IPS-11a (cell line): ENCODE data around the gene SFXN3.
A peak's percentile ranks its signal among the peaks of the same experiment; 100 is the strongest.

ENCODE experiments used
- H3K4me3 ChIP-seq: one replicate; pipeline ENCODE4 v1.5.1; 2013; ENCODE audit warnings: low read depth, low read length, control low read depth

Gene SFXN3

DNA sequence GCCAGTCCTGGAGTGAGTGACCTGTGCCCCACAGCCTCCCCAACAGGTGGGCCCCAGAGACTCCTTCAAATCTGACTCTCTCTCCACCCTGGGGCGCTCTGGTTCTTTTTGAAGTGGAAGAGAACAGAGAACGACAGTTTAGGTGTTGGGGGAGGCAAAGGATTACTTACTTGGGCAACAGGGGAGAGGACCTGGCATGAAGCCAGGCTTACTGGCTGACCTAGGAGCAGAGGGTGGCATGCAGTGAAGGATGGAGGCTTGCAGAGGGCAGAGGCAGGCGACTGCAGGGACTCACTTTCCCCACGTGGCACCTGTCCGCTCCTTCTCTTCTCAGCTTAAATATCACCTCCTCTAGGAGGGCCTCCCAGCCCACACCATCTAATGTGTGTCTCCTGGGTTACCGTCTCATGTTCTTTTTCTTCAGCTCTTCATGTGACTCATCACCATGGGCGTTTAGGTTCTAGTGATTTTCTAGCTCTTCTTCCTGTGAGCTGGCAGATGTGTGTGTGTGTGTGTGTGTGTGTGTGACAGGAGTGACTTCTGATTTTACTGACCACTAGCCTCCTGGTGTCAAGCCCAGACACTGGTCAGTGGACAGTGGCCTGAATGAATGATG, 16.0 kb upstream of the SFXN3 start:
- H3K4me3 ChIP-seq: no peak overlapping the region

DNA sequence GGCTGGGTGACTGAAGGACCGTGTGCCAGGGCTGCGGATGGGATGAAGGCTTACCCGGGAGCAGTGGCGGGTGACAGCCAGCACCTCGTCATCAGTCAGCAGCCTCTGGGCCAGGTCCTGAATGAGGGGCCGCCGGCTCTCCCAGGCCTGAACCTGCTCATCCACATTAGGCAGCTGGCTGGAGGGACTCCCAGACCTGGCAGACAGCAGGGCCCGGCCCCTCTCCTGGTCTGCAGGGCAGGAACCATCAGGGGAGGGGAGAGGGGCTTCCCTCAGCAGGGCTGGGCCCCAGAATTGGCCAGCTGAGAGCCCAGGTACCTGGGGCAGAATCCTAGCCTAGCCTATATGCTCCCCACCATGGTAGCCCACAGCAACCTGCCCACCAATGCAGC, 15.5 kb upstream of the SFXN3 start:
- H3K4me3 ChIP-seq: no peak overlapping the region

DNA sequence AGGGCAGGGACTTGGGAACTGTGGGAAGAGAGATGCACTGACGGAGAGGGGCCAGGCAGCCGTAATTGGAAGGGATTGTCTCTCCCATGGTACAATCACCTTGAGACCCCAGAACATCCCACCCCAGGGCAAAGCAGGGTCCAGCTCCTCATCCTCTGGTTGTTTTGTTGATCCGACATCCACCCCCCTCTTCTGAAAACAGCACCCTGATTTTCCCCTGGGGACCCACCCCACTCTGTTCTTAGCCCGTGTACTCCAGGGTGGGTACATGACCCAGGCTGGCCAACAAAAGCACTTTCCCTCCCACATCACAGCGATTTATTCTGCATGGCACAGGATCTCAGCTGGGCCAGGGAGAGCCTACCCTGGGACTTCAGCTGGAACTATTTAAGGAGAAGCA, 14.2 kb upstream of the SFXN3 start:
- no peak overlapping the region for H3K4me3 ChIP-seq

DNA sequence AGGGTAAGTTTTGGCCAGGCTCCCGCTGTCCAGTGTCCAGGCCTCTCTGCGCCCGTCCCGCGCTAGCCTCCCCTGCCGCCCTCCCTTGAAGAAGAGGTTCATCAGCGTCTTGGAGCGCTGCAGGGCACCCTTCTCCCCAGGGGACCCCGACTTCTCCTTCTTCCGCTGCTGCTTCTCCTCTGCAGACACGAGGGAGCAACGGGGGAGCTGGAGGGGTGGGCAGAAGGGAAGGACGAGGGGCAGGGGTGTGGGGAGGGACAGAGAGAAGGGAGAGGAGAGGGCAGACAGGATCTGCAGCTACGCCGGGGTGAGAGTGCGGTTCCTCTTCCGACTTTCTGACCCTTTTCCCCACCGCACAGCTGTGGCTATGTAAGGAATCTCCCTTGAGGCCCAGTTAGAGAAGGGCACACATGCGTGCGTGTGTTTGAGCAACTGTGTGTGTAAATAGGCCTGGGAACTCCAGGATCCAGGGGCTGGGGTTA, 12.9 kb upstream of the SFXN3 start:
- H3K4me3 ChIP-seq: peak overlapping the region; percentile 20

DNA sequence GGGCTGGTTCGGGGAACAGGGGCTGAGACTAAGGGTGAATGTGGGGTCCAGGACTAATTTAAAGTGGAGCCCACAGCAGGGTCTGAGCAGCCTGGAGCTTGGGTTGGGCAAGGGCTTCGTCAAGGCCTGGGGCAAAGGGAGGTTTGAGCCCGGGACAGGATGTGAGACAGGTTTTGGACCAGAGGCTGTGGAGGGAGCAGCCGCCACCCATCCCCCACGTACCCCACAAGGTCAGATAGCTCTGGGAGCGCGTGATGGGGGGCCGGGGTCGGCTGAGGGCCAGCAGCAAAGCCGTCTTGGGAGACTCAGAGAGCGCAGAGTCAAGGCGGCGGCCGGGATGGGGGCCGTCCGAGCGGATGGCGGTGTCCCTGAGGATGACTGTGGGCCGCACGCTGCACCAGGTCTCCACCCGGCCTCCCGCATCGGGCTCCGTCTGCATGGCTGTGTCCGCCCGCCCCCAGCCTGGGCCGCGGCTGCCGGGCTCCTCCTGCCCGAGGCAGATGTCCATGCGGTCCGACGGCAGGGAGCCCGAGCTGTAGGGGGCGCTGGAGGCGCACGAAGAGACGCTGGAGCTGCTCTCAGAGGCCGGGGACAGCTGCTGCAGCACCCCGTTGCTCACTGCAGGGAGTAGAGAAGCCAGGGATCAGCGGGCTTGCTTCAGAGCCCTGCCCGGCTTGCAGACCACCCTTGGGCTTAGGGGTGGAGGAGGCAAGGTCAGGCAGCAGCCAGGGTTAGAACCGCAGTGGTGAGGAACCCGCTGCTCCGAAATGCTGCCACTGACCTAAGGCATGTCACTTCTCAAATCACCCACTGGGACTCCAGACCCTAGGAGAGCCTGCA, 12.2 kb upstream of the SFXN3 start:
- peak overlapping the region; percentile 20 for H3K4me3 ChIP-seq

DNA sequence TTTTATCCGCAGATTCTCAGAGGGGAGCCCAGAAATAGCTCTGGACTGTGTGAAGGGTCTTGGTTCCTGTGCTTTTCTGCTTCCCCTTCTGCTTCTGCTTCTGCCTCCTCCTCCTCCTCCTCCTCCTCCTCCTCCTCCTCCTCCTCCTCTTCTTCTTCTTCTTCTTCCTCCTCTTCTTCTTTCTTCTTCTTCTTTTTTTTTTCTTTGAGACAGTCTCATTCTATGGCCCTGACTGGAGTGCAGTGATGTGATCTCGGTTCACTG, 11.7 kb upstream of the SFXN3 start:
- no peak overlapping the region for H3K4me3 ChIP-seq

DNA sequence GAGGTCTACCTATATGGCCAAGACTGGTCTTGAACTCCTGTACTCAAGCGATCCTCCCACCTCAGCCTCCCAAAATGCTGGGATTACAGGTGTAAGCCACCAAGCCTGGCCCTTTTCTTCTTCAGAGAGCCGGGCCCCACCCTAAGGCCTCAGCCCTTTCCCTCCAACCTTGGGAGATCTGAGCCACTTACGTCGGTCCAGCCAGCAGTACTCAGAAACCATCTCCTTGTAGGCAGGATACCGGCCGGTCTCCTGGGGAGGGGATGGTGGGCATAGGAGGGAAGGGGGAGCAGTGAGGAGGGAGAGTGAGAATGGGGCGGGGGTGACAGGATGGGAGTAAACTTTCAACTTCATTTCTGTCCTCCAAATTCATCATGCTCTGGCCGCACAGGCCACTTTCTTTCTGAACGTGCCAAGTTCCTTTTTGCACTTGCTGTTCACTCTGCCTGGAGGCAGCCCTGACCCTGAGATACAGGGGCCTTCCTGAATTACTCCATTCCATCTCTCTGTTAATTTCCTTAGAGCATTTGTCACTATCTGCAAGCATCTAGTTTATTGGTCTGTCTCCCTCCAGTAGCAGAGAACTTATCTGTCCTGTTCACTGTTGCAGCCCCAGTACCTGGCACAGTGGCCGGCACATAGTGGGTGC, 10.5 kb upstream of the SFXN3 start:
- H3K4me3 ChIP-seq: no peak overlapping the region

DNA sequence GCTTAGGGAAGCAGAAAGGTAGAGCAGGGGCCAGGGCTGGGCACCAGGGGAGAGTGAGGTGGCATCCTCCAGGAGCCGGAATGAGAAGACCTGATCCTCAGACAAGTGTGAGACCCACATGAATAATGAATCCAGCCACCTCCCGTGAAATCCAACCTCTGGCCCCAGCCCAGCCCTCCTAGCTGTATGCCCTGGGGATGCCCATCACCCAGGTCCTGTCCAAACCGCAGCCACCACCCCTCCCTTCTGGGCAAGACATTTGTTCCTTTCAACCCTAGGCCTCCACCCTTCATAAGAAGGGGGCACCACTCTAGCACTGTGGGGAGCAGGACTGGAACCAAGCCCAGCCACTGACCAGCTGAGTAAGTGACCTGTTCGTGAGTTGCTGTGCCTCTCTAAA, 9.8 kb upstream of the SFXN3 start:
- no peak overlapping the region for H3K4me3 ChIP-seq

DNA sequence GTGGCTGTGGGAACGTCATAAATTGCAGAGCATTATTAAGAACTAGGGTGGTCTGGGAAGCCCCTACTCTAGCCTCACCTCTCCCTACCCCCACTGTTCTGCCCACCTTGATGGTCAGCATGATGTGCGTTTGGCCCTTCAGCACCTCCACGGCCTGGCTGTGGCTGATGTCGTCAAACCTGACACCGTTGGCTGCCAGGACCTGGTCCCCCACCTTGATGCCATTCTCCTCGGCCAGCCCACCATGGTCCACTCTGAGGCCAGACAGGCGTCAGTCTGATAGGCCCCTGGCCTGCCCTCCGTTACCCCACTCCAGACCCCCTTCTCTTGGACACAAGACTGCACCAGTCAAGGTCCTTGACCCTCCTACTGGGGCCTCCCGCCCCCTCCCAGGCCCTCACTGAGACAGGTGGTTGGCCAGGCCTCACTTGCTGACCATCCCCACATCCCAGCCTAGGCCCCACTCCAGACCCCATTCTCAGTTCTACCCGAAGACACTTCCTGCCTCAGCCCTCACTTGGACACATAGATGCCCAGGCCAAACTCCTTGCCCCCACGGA, 9.3 kb upstream of the SFXN3 start:
- H3K4me3 ChIP-seq: no peak overlapping the region

DNA sequence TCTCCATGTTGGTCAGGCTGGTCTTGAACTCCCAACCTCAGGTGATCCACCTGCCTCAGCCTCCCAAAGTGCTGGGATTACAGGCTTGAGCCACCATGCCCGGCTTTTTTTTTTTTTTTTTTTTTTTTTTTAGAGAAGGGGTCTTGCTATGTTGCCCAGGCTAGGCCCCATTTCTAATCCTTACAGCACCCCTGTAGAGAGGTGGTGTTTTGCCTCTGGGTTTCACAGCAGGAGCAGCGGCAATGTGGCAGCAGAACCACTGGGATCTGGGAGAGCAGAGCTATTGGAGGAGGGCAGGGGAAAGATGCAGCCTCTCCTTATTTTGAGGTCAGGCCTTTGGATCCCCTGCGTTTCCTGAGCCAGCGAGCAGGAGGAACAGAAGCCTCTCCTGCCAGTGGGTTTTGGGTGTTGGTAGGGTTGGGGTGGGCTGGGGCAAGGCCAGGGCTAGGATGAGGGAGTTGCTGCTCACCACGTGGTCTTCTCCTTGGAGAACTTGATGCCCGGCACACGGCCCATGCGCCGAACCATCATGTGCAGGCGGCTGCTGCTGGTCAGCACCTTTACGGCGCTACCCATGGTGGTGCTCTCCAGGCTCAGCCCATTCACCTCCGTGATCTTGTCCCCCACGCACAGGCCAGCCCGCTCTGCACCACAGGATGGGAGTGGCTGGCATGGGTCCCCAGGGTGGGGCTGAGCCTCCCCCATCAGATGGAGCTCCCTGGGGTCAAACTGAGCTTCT, 7.9 kb upstream of the SFXN3 start:
- H3K4me3 ChIP-seq: no peak overlapping the region

DNA sequence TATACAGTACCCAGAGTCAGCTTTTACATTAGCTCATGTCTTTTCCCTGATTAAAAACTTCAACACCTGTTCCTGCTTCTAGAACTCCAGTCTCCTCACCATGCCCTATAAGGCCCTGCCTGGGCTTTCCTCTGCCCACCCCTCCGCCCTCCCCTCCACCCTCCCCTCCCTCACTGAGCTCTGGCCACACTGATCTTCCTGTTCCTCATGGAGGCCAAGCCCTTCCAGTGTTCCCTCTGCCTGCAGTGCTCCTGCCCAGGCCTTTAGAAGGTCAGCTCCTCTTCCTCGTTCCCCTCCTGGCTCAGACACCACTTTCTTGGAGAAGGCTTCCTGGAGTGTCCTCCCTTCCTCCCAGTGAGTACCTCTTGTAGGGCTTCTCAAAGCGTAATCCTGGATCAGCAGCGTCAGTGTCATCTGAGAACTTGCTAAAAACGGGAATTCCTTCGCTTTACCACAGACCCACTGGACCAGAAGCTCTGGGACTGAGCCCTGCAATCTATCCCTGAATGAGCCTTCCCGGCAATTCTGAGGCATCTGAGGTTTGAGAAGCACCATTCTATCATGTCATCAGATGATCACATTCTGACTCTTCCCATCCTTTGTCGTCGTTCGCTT, 3.8 kb upstream of the SFXN3 start:
- no peak overlapping the region for H3K4me3 ChIP-seq

DNA sequence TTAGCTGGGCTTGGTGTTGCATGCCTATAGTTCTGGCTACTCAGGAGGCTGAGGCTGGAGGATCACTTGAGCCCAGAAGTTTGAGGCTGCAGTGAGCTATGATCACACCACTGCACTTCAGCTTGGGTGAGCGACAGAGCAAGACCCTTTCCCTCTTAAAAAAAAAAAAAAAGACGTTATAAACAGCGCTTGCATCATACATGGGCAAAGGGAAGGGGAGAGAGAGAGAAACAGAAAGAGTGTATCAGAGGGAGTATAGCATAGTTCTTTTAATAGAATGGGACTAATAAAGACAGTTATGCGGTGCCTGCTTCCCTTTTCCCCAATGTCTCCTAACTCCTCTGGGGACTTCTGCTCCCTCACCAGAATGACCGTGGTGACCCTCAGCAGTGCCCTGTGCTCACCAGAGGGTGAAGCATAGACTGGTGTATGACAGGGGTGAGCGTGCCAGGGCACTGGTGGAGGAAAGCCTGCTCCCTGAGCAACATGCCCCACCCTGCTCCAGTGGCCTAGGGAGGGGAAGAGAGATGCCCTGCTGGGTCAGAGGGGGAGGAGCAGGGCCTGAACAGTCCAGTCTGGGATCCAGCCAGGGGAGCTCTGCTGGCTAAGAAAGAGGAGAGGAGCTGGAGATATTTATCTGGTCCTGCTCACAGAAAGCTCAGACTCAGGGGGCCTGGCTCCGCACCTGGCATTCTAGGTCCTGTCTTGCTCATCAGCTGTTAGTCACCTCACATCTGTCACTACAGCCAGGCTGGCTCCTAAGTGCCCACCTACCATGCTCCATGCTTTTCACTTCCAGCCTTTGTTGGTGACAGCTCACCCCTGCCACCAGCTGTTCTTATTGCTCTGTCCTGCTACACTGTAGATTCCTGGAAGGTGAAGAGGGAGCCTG, 2.3 kb upstream of the SFXN3 start:
- H3K4me3 ChIP-seq: no peak overlapping the region

DNA sequence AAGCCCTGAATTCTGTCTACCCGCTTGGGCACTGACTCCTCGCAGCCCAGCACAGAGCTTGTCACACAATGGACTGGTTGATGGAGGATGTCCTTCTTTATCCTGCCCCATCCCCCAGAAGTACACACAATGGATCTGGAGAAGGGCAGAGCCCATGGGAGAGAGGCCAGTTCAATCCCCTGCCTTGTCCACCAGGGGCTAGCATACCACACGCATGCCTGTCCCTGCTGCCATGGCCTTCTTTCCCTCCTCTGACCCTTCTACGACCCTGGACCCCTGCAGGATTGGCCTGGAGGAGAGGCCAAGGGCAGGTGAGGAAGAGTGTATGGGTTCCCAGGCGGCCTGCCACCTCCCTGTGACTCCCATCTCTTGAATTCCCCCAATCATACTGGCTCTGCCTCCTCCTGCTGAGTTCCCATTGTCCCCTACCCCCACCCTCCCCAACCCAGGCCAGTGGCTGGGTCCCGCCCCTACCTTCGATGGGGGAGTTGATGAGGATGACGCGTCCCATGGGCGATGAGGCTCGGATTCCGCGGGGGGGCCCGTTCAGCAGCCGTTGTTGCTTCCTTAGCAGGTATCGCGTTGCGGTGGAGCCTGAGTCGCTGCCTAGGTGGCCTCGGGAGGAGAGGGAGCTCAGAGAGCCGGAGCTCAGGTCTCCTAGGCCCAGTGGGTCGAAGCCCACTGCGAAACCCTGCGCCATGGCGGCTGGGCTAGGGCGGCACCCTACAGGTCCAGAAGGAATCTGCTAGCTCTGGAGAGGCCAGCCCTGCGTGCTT, 1.3 kb upstream of the SFXN3 start:
- H3K4me3 ChIP-seq: no peak overlapping the region

DNA sequence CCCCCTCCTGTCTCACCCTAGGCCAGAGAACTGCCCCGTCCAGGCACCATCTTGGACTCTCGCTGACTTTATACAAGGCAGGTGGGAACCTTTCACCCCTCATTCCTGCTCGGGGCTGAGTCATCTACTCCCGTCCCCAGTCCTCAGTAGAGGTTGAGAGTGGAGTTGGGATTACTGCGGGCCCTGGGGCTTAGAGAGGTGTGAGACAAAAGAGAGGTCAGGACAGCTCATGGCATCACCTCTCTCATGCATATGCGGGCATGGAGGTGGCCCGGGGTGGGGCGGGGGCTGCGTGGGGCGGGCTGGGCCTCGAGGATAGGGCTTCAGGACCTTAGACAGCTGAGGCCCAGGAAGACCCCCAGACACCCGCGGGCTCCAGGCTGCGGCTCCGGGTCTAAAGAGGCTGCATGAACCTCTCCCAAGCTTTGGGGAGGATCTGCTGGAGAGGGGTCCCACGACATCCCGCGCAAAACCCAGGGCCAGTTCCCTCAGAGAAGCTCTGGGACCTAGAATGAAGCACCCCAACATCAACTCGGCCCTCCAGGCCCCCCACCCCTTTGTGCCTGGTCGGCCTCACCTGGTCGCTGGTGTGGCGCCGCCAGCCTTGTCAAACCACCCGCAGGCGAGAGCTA, 422 bp upstream of the SFXN3 start:
- no peak overlapping the region for H3K4me3 ChIP-seq

DNA sequence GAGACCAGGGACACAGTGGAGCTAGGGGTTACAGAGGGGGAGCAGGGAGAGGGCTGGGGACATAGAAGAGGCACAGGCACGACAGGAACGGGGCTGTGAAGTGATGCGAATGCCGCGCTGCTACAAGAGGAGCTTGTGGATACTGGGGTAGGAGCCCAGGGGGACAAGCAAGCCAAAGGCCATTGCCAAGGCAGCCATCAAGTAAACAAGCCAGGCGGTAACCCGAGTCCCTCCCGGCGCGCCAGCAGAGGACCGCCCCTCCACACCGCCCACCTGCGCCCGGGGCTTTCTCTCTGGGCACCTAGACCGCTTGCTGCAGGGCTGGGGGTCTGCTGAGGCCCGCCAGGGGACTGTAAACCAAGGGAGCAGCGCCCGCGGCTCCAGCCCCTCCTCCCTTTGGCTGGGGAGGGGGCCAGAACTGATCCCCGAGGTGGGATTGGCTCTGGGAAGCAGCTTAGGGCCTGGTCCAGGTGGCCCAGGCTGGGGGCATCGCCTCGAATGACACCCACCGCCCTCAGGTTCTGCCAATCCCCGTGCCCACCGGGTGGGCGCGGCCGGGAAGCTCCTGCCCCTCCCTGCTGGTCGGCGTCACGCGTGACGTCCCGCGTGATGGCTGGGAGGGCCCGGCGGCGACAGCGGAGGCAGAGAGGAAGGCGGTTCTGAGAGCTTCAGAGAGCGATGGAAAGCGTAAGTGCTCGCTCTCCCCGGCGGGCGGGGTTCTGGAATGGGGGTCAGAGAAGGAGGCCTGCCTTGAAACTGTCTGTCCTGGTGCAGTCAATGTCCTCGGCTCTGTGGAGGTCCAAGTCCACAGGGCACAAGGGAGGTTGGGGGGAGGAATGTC, 982 bp downstream of the SFXN3 start:
- peak overlapping the region; percentile 15 for H3K4me3 ChIP-seq

DNA sequence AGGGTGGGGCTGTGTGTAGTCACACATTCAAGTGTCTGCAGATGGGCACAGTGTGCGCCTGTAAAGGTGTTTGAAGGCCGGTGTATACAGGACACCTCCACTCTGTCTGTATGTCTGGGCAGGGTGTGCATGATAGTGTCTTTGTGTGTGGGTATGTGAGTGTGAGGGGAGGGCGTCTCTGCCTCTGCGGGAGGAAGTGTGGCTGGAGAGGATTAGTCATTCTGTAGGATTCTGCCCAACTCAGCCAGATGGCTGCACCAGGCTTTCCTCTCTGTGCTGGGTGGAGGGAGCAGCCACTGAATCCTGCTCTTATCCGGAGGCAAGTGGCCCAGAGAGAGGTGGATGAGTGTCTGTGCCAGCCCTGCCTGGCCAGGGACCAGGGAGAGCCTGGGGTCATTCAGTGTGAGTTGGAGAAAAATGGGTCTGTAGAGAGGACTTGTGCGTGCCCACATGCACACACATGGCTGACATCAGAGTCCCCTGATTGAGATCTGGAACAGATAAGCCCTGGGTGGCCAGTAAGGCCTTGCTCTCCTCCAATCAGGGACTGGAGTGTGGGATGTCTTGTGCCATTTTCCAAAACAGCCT, 1.7 kb downstream of the SFXN3 start:
- peak overlapping the region; percentile 15 for H3K4me3 ChIP-seq

DNA sequence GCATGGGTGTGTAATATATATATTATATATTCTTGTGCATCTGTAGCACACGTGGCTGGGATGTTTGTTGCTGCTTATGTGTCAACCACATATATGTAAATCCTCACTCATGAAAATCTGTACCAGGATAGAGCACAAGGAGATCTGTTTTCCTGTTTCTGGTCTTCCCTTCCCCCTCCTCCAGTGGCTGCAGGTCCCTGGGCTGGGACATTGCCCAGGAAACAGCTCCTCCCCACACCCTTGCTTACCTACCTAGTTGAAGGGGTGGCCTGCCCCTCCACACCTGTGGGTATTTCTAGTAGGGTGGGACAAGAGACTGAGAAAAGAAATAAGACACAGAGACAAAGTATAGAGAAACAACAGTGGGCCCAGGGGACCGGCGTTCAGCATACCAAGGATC, 2.2 kb downstream of the SFXN3 start:
- H3K4me3 ChIP-seq: no peak overlapping the region
